Coronary artery (tissue), 2 donors: ENCODE measurements around the gene PLAAT2.
"Not testable (repeated sequence)": the region's sequence is repeated elsewhere in the genome, so short reads cannot be mapped to it uniquely, and the experiment has no call there.

Source experiments
- DNase-seq: peaks from one replicate; pipeline ENCODE4 v3.0.0-alpha.2; 2017; ENCODE audit warnings: low spot score
- H3K27ac ChIP-seq, 2 donors: fragments of 200-600 bp; sonication (generic); one replicate each; pipeline ENCODE4 v1.5.1; 2016 to 2019
- H3K4me3 ChIP-seq: fragments of 200-600 bp; sonication (generic); 2 replicates; pipeline ENCODE4 v1.5.1; 2016; ENCODE audit warnings: mild to moderate bottlenecking, moderate library complexity
- TF ChIP-seq, protein P1 (sequence below): fragments of 200-600 bp; sonication (generic); IDR thresholded peaks from one replicate; pipeline ENCODE4 v1.5.1; 2019; ENCODE audit warnings: antibody characterized with exemption

Gene PLAAT2

DNA sequence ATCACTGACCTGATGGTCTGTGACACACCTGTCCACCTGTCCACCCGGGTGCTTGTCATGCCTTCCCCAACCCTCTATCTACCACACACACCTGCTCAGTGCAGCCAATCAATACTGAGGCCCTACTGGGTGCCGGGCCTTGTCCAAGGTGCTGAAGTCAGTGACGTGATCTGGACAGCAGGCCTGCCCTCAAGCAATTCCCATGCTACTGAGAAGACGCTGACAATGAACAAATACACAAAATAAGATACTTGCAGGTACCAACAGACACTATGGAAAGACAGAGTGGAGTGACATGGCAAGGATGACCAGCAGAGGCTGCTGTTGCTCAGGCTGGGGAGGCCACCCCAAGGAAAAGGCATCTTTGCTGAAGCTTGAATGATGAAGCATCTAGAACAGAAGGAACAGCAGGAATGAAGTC, 29.8 kb upstream of the PLAAT2 start:
- Histone ChIP-seq H3K27ac (no peak overlapping the region), H3K4me3 (no peak overlapping the region)
- DNase-seq: no peak

DNA sequence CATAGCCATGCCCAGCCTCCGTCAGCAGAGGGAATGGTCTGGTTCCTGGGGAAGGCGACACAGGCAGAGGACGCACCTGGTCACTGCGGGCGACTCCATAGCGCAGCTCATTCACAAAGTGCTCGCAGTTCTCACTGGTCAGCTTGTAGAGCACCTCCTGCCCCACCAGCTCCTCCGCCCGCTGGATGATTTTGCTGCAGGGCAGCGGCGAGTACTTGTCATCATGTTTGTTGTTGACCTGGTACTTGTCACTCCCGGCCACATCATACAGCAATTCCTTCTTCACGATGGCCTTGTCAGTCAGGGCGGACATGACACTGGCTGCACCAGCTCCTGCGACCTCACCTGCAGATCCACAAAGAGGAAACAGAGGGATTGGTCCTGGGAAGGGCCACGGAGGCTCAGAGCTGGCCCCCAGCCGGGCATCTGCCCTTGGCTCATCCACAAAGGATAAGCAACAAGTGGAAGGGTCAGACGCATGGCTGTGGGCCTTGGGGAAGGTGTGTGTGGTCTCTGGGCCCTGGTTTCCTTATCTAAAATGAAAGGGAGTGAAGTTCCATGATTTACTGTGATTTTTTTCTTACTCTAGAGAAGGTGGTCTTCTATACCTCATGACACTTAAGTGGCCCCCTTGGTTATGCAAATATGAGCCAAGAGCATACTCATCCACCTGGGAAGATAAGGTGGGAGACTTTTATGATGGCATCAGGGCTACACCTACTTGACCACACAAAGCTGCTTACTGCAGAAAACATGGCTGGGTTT, 27.0 kb upstream of the PLAAT2 start:
- Histone ChIP-seq H3K4me3 (no peak overlapping the region), H3K27ac (no peak overlapping the region)
- TF ChIP-seq, protein P1, sequence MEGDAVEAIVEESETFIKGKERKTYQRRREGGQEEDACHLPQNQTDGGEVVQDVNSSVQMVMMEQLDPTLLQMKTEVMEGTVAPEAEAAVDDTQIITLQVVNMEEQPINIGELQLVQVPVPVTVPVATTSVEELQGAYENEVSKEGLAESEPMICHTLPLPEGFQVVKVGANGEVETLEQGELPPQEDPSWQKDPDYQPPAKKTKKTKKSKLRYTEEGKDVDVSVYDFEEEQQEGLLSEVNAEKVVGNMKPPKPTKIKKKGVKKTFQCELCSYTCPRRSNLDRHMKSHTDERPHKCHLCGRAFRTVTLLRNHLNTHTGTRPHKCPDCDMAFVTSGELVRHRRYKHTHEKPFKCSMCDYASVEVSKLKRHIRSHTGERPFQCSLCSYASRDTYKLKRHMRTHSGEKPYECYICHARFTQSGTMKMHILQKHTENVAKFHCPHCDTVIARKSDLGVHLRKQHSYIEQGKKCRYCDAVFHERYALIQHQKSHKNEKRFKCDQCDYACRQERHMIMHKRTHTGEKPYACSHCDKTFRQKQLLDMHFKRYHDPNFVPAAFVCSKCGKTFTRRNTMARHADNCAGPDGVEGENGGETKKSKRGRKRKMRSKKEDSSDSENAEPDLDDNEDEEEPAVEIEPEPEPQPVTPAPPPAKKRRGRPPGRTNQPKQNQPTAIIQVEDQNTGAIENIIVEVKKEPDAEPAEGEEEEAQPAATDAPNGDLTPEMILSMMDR: no peak
- DNase-seq: no peak

More for the DNA sequence above, 29.8 kb upstream of the PLAAT2 start:
- TF ChIP-seq, protein P1: no peak

DNA sequence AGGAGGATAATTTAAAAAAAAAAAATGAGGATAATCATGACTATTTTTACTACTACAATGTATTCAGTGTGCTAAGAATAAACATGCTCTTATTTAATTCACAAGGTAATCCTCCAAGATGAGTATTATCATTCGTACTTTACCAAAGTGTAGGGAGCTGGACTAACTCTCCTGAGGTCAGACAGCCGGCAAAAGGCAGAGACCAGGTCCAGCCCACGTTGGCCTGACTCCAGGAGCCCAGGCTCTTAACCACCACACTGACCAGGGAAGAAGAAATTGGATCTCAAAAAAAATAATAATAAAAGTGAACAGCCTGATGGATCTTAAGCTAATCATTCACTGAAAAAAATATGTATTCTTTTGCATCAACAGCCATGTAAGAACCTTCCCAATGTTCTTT, 25.8 kb upstream of the PLAAT2 start:
- DNase-seq: no peak
- Histone ChIP-seq H3K4me3 (no peak overlapping the region), H3K27ac (no peak overlapping the region)
- TF ChIP-seq, protein P1: no peak

DNA sequence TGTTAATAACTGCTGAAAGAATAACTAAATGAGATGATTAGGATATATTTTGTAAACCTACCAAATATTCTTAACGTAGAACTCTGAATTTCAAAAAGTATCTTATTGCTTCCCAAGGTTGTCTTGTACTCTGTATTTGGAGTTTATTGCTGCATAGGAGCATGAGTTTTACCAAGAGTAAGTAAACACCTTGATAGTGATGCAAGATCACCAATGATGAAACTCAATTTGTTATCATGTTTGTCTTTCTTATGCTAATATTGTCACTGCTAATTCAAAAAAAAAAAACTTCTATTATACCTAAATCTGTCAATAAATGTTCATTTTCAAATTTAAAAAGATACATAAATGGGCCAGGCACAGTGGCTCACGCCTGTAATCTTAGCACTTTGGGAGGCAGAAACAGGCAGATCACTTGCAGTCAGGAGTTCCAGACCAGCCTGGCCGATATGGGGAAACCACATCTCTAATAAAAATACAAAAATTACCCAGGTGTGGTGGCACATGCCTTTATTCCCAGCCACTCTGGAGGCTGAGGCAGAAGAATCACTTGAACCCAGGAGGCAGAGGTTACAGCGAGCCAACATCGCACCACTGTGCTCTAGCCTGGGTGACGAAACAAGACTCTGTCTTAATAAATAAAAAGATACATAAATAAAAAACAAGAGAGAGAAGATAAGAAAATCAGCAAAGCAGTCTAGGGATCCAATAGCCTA, 23.4 kb upstream of the PLAAT2 start:
- H3K4me3 ChIP-seq: no peak overlapping the region
- H3K27ac ChIP-seq: no peak overlapping the region
- TF ChIP-seq, protein P1: no peak
- DNase-seq: no peak

DNA sequence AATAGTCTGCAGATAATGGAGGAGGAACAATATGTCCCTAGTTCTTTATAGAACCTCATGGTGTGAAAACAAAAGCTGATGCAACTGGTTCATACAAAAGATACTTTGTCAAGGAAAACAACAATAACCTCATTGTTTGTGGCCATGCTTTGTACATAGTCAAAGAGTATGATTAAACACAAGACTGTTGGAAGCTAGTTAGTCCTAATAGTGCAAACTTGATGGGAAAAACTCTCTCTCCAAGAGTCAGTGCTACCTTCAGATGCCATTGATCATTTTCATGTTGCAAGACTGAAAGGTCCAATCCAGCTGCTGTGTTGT, 20.1 kb upstream of the PLAAT2 start:
- TF ChIP-seq, protein P1: no peak
- H3K27ac ChIP-seq: peak overlapping the region in 1 of 2 donors; percentile 31

DNA sequence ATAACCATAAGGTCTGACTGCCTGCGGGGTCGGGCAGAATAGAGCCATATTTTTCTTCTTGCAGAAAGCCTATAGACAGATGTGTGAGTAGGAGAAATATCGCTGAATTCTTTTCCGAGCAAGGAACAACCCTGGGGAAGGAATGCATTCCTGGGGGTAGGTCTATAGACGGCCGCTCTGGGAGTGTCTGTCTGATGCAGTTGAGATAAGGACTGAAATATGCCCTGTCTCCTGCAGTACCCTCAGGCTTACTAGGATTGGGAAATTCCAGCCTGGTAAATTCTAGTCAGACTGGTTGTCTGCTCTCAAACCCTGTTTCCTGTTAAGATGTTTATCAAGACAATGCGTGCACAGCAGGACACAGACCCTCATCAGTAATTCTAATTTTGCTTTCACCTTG, 18.0 kb upstream of the PLAAT2 start:
- not testable (repeated sequence) for H3K27ac ChIP-seq, H3K4me3 ChIP-seq, DNase-seq

More for the DNA sequence above, 20.1 kb upstream of the PLAAT2 start:
- DNase-seq: no peak
- no peak overlapping the region for H3K4me3 ChIP-seq

DNA sequence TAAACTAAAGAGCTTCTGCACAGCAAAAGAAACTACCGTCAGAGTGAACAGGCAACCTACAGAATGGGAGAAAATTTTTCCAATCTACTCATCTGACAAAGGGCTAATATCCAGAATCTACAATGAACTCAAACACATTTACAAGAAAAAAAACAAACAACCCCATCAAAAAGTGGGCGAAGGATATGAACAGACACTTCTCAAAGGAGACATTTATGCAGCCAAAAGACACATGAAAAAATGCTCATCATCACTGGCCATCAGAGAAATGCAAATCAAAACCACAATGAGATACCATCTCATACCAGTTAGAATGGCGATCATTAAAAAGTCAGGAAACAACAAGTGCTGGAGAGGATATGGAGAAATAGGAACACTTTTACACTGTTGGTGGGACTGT, 15.7 kb upstream of the PLAAT2 start:
- DNase-seq, H3K27ac ChIP-seq, H3K4me3 ChIP-seq: not testable (repeated sequence)
